DND-41 (cell line): ENCODE results near the gene HIBCH.

Experiments used
- EZH2 ChIP-seq: IDR thresholded peaks from 3 replicates; pipeline ENCODE4 v1.6.1; 2012; ENCODE audit warnings: borderline replicate concordance, low read depth, mild to moderate bottlenecking, moderate library complexity, low read length, inconsistent platforms; ENCODE audit not compliant: severe bottlenecking
- TF ChIP-seq, protein P1 (sequence below): IDR thresholded peaks from 2 replicates; pipeline ENCODE4 v1.5.1; 2012; ENCODE audit warnings: borderline replicate concordance, low read length, moderate library complexity, mild to moderate bottlenecking; ENCODE audit not compliant: poor library complexity, severe bottlenecking; ENCODE audit errors: extremely low read depth

DNA sequence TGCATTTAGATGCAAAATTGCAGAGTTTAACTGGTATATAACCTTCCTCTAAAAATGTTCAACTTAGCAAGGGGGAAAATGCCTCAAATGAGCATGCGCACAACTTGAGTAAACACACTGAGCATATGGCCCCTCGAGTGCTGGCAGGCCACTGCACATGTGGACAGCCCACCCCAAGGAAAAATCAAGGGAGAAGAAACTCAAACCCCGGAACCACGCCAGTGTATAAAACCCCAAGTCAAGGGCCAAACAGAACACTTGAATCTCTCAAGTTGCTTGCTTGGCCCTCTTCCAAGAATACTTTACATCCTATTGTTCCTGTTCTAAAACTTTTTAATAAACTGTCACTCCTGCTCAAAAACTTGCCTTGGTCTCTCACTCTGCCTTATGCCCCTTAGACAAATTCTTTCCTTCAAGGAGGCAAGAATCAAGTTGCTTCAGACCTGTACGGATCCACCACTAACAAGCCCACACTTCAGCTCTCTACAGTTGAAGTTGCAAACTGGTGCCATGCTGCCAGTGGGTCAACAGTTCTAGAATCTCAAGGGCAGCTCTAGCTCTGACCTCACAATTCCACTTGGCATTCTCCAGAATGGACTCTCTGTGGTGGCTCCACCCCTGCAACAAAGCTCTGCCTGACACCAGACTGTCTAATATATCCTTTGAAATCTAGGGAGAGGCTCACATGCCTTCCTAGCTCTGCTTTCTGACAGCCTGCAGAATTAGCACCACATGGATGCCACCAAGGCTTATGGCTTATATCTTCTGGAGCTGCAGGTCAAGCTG lies 38.9 kb downstream of the HIBCH start:
- TF ChIP-seq EZH2 = no peak
- TF ChIP-seq, protein P1, sequence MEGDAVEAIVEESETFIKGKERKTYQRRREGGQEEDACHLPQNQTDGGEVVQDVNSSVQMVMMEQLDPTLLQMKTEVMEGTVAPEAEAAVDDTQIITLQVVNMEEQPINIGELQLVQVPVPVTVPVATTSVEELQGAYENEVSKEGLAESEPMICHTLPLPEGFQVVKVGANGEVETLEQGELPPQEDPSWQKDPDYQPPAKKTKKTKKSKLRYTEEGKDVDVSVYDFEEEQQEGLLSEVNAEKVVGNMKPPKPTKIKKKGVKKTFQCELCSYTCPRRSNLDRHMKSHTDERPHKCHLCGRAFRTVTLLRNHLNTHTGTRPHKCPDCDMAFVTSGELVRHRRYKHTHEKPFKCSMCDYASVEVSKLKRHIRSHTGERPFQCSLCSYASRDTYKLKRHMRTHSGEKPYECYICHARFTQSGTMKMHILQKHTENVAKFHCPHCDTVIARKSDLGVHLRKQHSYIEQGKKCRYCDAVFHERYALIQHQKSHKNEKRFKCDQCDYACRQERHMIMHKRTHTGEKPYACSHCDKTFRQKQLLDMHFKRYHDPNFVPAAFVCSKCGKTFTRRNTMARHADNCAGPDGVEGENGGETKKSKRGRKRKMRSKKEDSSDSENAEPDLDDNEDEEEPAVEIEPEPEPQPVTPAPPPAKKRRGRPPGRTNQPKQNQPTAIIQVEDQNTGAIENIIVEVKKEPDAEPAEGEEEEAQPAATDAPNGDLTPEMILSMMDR = no peak
